HepG2 (cell line): Measurements from ENCODE around the gene SEMA4C. TPM values are rescaled to one million over a fixed set of nuclear protein-coding genes. Genes with fewer than 3 reads are reported as not detected.

ENCODE experiments used
- ATAC-seq: fragments of 200-7000 bp; cut with Tn5 transposase; 3 replicates; pipeline ENCODE4 v1.9.1; 2020; ENCODE audit warnings: mild to moderate bottlenecking, moderate library complexity
- BruUV-seq: library from RNA; stranded (reverse); fragments of 400-500 nt; replicated peaks from 2 replicates; lab custom pipeline; 2021; lab: Mats Ljungman, UMichigan
- CTCF ChIA-PET: fragments of 300-600 bp; formaldehyde crosslinking; extraction: SDS; loops from one replicate; lab custom pipeline; 2021; ENCODE audit warnings: low total read pairs, inconsistent platforms, low intra/inter-chr PET ratio; lab: Yijun Ruan, JAX
- POLR2A ChIA-PET: fragments of 350-600 bp; sonication (Branson Sonifier 250); formaldehyde crosslinking; loops from one replicate; lab custom pipeline; 2020; ENCODE audit warnings: antibody characterized with exemption, inconsistent platforms; lab: Yijun Ruan, JAX
- DNase-seq: peaks from one replicate; pipeline ENCODE4 v3.0.0-alpha.2; 2015; ENCODE audit warnings: low spot score
- FAIRE-seq: peaks from 3 replicates; lab custom pipeline; 2011; peaks lifted over from hg19 to GRCh38; lab: Jason Lieb, UNC
- H2AFZ ChIP-seq: one replicate; pipeline ENCODE4 v1.6.1; 2011; ENCODE audit warnings: low read length, inconsistent platforms
- H3K27ac ChIP-seq: fragments of 300-600 bp; 3 replicates; pipeline ENCODE4 v1.8.0; 2011; ENCODE audit warnings: mixed run types, mild to moderate bottlenecking, mixed read lengths, low read length, inconsistent platforms; ENCODE audit not compliant: insufficient read depth; ENCODE audit errors: extremely low read length
- H3K27me3 ChIP-seq, 2 experiments: fragments of 200-600 bp in 1 of 2; 2 replicates in 1 of 2; 3 replicates in 1 of 2; pipeline versions ENCODE4 v1.6.0 to v1.8.0; 2011; ENCODE audit warnings: low read length in 2 of 2, mild to moderate bottlenecking in 2 of 2, moderate library complexity in 2 of 2, inconsistent platforms in 1 of 2; ENCODE audit not compliant: insufficient read depth in 2 of 2, control insufficient read depth in 1 of 2
- H3K36me3 ChIP-seq, 2 experiments: fragments of 200-600 bp in 1 of 2; replicated peaks in 1 of 2; 2 replicates in 1 of 2; 3 replicates in 1 of 2; pipeline versions ENCODE4 v1.5.1 to v1.8.0; 2011; ENCODE audit warnings: low read length in 2 of 2, inconsistent platforms in 1 of 2; ENCODE audit not compliant: insufficient read depth in 2 of 2, control insufficient read depth in 1 of 2
- H3K4me1 ChIP-seq: 2 replicates; pipeline ENCODE4 v1.5.1; 2012; ENCODE audit warnings: low read length, inconsistent platforms; ENCODE audit not compliant: insufficient read depth
- H3K4me2 ChIP-seq: 2 replicates; pipeline ENCODE4 v1.6.0; 2011; ENCODE audit warnings: low read depth, low read length, inconsistent platforms
- H3K4me3 ChIP-seq, 3 experiments: fragments of 200-600 bp in 1 of 3; sonication (generic), shearing (Covaris generic) in 1 of 3; replicated peaks in 1 of 3; 2 replicates each; pipeline ENCODE4 v1.5.1; 2011 to 2016; ENCODE audit warnings: low read length in 3 of 3, inconsistent platforms in 2 of 3, low read depth in 2 of 3, mild to moderate bottlenecking in 2 of 3, control low read depth in 1 of 3, mixed read lengths in 1 of 3; ENCODE audit not compliant: insufficient read depth in 1 of 3
- H3K79me2 ChIP-seq: one replicate; pipeline ENCODE4 v1.6.1; 2011; ENCODE audit warnings: low read length, inconsistent platforms; ENCODE audit not compliant: insufficient read depth
- H3K9ac ChIP-seq: 2 replicates; pipeline ENCODE4 v1.6.0; 2011; ENCODE audit warnings: mild to moderate bottlenecking, low read depth, low read length, inconsistent platforms; ENCODE audit not compliant: insufficient read depth
- H3K9me3 ChIP-seq: 2 replicates; pipeline ENCODE4 v1.5.1; 2012; ENCODE audit warnings: mild to moderate bottlenecking, low read length
- H4K20me1 ChIP-seq: 2 replicates; pipeline ENCODE4 v1.6.0; 2011; ENCODE audit warnings: inconsistent platforms, mild to moderate bottlenecking, low read length, moderate library complexity; ENCODE audit not compliant: insufficient read depth
- CBX1 ChIP-seq: IDR thresholded peaks from one replicate; pipeline ENCODE4 v1.6.1; 2016; ENCODE audit warnings: antibody characterized with exemption, low read depth
- CHD4 ChIP-seq: fragments of 200-600 bp; sonication (generic); IDR thresholded peaks from 2 replicates; pipeline ENCODE4 v1.7.0; 2017; ENCODE audit warnings: mild to moderate bottlenecking, low read length, borderline replicate concordance
- GATAD1 ChIP-seq: IDR thresholded peaks from 2 replicates; pipeline ENCODE4 v1.6.1; 2016; ENCODE audit warnings: missing genetic modification reagents, missing compliant biosample characterization
- KLF6 ChIP-seq: IDR thresholded peaks from 2 replicates; pipeline ENCODE4 v1.8.0; 2016; ENCODE audit warnings: missing biosample characterization, missing genetic modification reagents
- PRMT3 ChIP-seq: sonication (generic); formaldehyde crosslinking; IDR thresholded peaks from 2 replicates; pipeline ENCODE4 v1.8.1; 2022; ENCODE audit warnings: low read depth, mild to moderate bottlenecking, moderate library complexity, missing genetic modification reagents, borderline replicate concordance
- SNRNP70 ChIP-seq: fragments of 200-400 bp; formaldehyde crosslinking; IDR thresholded peaks from 2 replicates; pipeline ENCODE4 v1.6.1; 2017; ENCODE audit warnings: mild to moderate bottlenecking, low read depth, low read length, moderate library complexity
- SSRP1 ChIP-seq: IDR thresholded peaks from 2 replicates; pipeline ENCODE4 v1.6.1; 2016; ENCODE audit warnings: control low read depth
- TEAD3 ChIP-seq: optimal IDR thresholded peaks from 2 replicates; pipeline ENCODE3; 2016; ENCODE audit warnings: borderline replicate concordance
- TFDP1 ChIP-seq: IDR thresholded peaks from 2 replicates; pipeline ENCODE4 v1.6.1; 2016; ENCODE audit warnings: missing compliant biosample characterization, missing genetic modification reagents, borderline replicate concordance
- ZBTB7B ChIP-seq: sonication (generic); formaldehyde crosslinking; IDR thresholded peaks from 2 replicates; pipeline ENCODE4 v1.4.0; 2020; ENCODE audit warnings: missing genetic modification reagents
- ZNF280D ChIP-seq: sonication (generic); formaldehyde crosslinking; IDR thresholded peaks from 2 replicates; pipeline ENCODE4 v1.5.1; 2020; ENCODE audit warnings: mild to moderate bottlenecking, missing genetic modification reagents
- ZNF431 ChIP-seq: sonication (generic); formaldehyde crosslinking; IDR thresholded peaks from 2 replicates; pipeline ENCODE4 v1.9.0; 2022; ENCODE audit warnings: missing genetic modification reagents, low read depth, mild to moderate bottlenecking, borderline replicate concordance
- ZNF598 ChIP-seq: sonication (generic); formaldehyde crosslinking; IDR thresholded peaks from 2 replicates; pipeline ENCODE4 v1.5.1; 2020; ENCODE audit warnings: mild to moderate bottlenecking, missing genetic modification reagents, borderline replicate concordance
- ZNF629 ChIP-seq: sonication (generic); formaldehyde crosslinking; conservative IDR thresholded peaks from 2 replicates; pipeline ENCODE4 v1.5.0; 2020; ENCODE audit warnings: missing genetic modification reagents
- ZNF713 ChIP-seq: sonication (generic); formaldehyde crosslinking; IDR thresholded peaks from 2 replicates; pipeline ENCODE4 v1.4.0; 2020; ENCODE audit warnings: mild to moderate bottlenecking, missing genetic modification reagents
- ZXDC ChIP-seq: sonication (generic); formaldehyde crosslinking; IDR thresholded peaks from 2 replicates; pipeline ENCODE4 v1.5.0; 2020; ENCODE audit warnings: mild to moderate bottlenecking, missing genetic modification reagents
- WGBS: methylation state at CpG from one replicate; pipeline ENCODE4 v1.1.6; 2017; ENCODE audit warnings: low lambda C conversion rate; 5-methylcytosine and 5-hydroxymethylcytosine counted together
- in situ Hi-C: cut with HindIII; loops from 2 replicates; pipeline ENCODE4 v1.10.0; 2017; ENCODE audit warnings: low pct_unique_long_range_greater_than_20kb; ENCODE audit not compliant: extremely low pct_ligation_motif_present
- intact Hi-C: fragments of 100-400 bp; cut with micrococcal nuclease; formaldehyde crosslinking; loops from one replicate; pipeline ENCODE4 v1.10.0; 2022; ENCODE audit not compliant: unreplicated experiment
- polyA plus RNA-seq, 8 experiments: library from polyadenylated mRNA; depleted of rRNA in 3 of 8; stranded (reverse) in 7 of 8; unstranded in 1 of 8; fragments of >200 nt; fragmentation: Illumina TruSeq in 4 of 8; extraction: Trizol in 4 of 8; gene quantifications; 2 replicates each; pipeline versions ENCODE4 v1.2.1 to v1.2.3, GENCODE V29; 2011 to 2016; ENCODE audit warnings: low read depth in 4 of 8, missing spikeins in 1 of 8, mixed read lengths in 1 of 8; ENCODE audit not compliant: insufficient read depth in 1 of 8
- total RNA-seq, 5 experiments: library from RNA; depleted of rRNA; stranded (reverse); fragments of >200 nt; fragmentation: Illumina TruSeq; extraction: Trizol; gene quantifications; 2 replicates each; pipeline ENCODE4 v1.2.3, GENCODE V29; 2016; ENCODE audit warnings: low read depth in 1 of 5

Gene SEMA4C
- total and polyA plus RNA-seq, 2 of the 13 experiments (the other 11 are each of a cell fraction or from before 2014, with no cell fraction given) = 25.9 to 46.6 TPM

GRCh38 chr2:96856776-96857666, 12.9 kb downstream of the SEMA4C start:
- Histone ChIP-seq H3K27me3 (no peaks in the 10 kb centered on the region; a peak in 1 of 5 replicates), H3K36me3 (peaks cover 17 to 40% of the 10 kb centered on the region in 2 experiments; a peak in 4 of 5 replicates), H3K4me1 (peaks cover 54% of the 10 kb centered on the region), H3K4me3 (peak overlapping the region; percentile 73 to 84 (median 75)), H3K9ac (peak overlapping the region; percentile 78), H3K27ac (peak overlapping the region; percentile 52), H4K20me1 (no peaks in the 10 kb centered on the region), H3K9me3 (no peaks in the 10 kb centered on the region), H3K79me2 (peaks cover 19% of the 10 kb centered on the region), H2AFZ (no peak overlapping the region), H3K4me2 (peak overlapping the region; percentile 98)
- BruUV-seq = no TSS peak
- peak; percentile 69 for FAIRE-seq
- peak; percentile 47 for DNase-seq
- in situ Hi-C loops (loop anchor here (5.0 kb wide), 1 partner anchor 95 kb away; no protein-coding TSS in a partner anchor), intact Hi-C loops (loop anchor here (1.0 to 2.0 kb wide), 2 partner anchors 38 to 50 kb away; no protein-coding TSS in a partner anchor)
- ChIA-PET POLR2A (interaction anchor here (0.6 to 6.1 kb wide), 22 partner anchors 9 to 255 kb away, joined by 3 to 152 read pairs (median 6); partner anchors contain the start of genes CNNM3, CNNM4 and SEMA4C), CTCF (interaction anchor here (0.6 to 2.4 kb wide), 4 partner anchors 12 to 103 kb away, joined by 3 to 29 read pairs (median 14); no protein-coding TSS in a partner anchor)
- ATAC-seq = peak; percentile 30
- 8% methylated on average over 27 of the region's 27 CpGs for WGBS
- TF ChIP-seq ZNF598 (CRISPR knock-in tag) (peak; percentile 50; the same call in 1 of the 2 replicates), TEAD3 (peak; percentile 31), ZNF713 (CRISPR knock-in tag) (no peak), CBX1 (no peak), KLF6 (CRISPR knock-in tag) (no peak), ZNF431 (0 out of 2 replicates have a peak, but pooled peaks have one; percentile 35), SNRNP70 (no peak), TFDP1 (CRISPR knock-in tag) (peak; percentile 58; the same call in 1 of the 2 replicates), ZXDC (CRISPR knock-in tag) (0 out of 2 replicates have a peak, but pooled peaks have one; percentile 54), ZNF629 (CRISPR knock-in tag) (0 out of 2 replicates have a peak, but pooled peaks have one; percentile 2), PRMT3 (CRISPR knock-in tag) (no peak), SSRP1 (CRISPR knock-in tag) (0 out of 2 replicates have a peak, but pooled peaks have one; percentile 26), CHD4 (no peak), ZBTB7B (CRISPR knock-in tag) (0 out of 2 replicates have a peak, but pooled peaks have one; percentile 21), ZNF280D (CRISPR knock-in tag) (peak; percentile 55), GATAD1 (CRISPR knock-in tag) (no peak)
